Measurements from ENCODE around the gene VARS2. TPM values are rescaled to one million over a fixed set of nuclear protein-coding genes. Genes with fewer than 3 reads are reported as not detected.

The VARS2 gene
- total and polyA plus RNA-seq, 9 of the 15 experiments (the other 6 are each of a cell fraction or from before 2014, with no cell fraction given), result 1.6 to 53.6 (median 29.9) TPM

- Histone ChIP-seq H4K20me1 (replicated peaks; ENCODE audit: control insufficient read depth, insufficient read depth, low read length) (no peaks in the 10 kb centered on the region), H3K27me3 (ENCODE audit: control insufficient read depth in 2 of 2, insufficient read depth in 2 of 2, low read length in 2 of 2) (no peaks in the 10 kb centered on the region), H3K4me3 (no peak overlapping the region), H3K4me2 (ENCODE audit: insufficient read depth, low read length) (no peak overlapping the region), H3K9me3 (replicated peaks; ENCODE audit: control insufficient read depth, insufficient read depth, low read depth, low read length) (no peaks in the 10 kb centered on the region), H3K79me2 (ENCODE audit: control insufficient read depth, insufficient read depth, low read length) (peaks cover 8% of the 10 kb centered on the region; the same call in 2 of the 3 replicates), H3K4me1 (replicated peaks in 1 of 2; ENCODE audit: control insufficient read depth in 2 of 2, insufficient read depth in 2 of 2, low read length in 2 of 2) (peaks cover 15 to 28% of the 10 kb centered on the region in 2 experiments), H2AFZ (ENCODE audit: low read depth, low read length) (no peak overlapping the region), H3K9ac (ENCODE audit: insufficient read depth in 1 of 2, low read depth in 2 of 2, low read length in 2 of 2) (no peak overlapping the region), H3K9me1 (ENCODE audit: control insufficient read depth, insufficient read depth, low read length) (no peaks in the 10 kb centered on the region), H3K36me3 (ENCODE audit: control insufficient read depth, insufficient read depth, low read length) (peaks cover 78% of the 10 kb centered on the region; the same call in 2 of the 3 replicates), H3K27ac (ENCODE audit: extremely low read depth, low read depth, low read length) (no peak overlapping the region)
- DNase-seq (ENCODE audit: extremely low read depth in 1 of 4, low spot score in 3 of 4) (no peak), ATAC-seq (no peak), FAIRE-seq (no peak)
- TF ChIP-seq ZNF124 (CRISPR knock-in tag; IDR thresholded peaks at IDR 0.05), result no peak
- intact Hi-C loops (cut with micrococcal nuclease) (no loop called here), in situ Hi-C loops (cut with MboI) (loop anchor here (5.0 to 10.0 kb wide), 2 partner anchors 160 to 457 kb away; no protein-coding TSS in a partner anchor)
- BruUV-seq (replicated peaks), result no TSS peak
- CTCF ChIA-PET (ENCODE audit: low intra/inter-chr PET ratio), result no interaction called here
- 80% methylated on average over 8 of the region's 8 CpGs for WGBS (ENCODE audit: insufficient coverage, low coverage, missing lambda C conversion rate)
- POLR2A ChIA-PET, result interaction anchor here (0.6 to 1.8 kb wide), 6 partner anchors 17 to 227 kb away, joined by 3 to 5 read pairs (median 3); no protein-coding TSS in a partner anchor
These were observed 3.4 kb downstream of the VARS2 start for GRCh38 chr6:30917487-30917886.

GRCh38 chr6:30918670-30919069 is 4.6 kb downstream of the VARS2 start:
- Histone ChIP-seq H3K9me1 (ENCODE audit: control insufficient read depth, insufficient read depth, low read length) (no peaks in the 10 kb centered on the region), H4K20me1 (replicated peaks; ENCODE audit: control insufficient read depth, insufficient read depth, low read length) (0 out of 2 replicates have a peak, but pooled peaks cover 3% of the 10 kb centered on the region), H3K9ac (ENCODE audit: insufficient read depth in 1 of 2, low read depth in 2 of 2, low read length in 2 of 2) (peak overlapping the region in 1 of 2 experiments; percentile 47; a peak in 1 of 4 replicates), H3K36me3 (ENCODE audit: control insufficient read depth, insufficient read depth, low read length) (peaks cover 78% of the 10 kb centered on the region; the same call in 2 of the 3 replicates), H3K4me2 (ENCODE audit: insufficient read depth, low read length) (no peak overlapping the region), H3K79me2 (ENCODE audit: control insufficient read depth, insufficient read depth, low read length) (peaks cover 8% of the 10 kb centered on the region; the same call in 2 of the 3 replicates), H3K27me3 (ENCODE audit: control insufficient read depth in 2 of 2, insufficient read depth in 2 of 2, low read length in 2 of 2) (no peaks in the 10 kb centered on the region), H3K27ac (ENCODE audit: extremely low read depth, low read depth, low read length) (no peak overlapping the region), H3K9me3 (replicated peaks; ENCODE audit: control insufficient read depth, insufficient read depth, low read depth, low read length) (no peaks in the 10 kb centered on the region), H3K4me3 (no peak overlapping the region), H2AFZ (ENCODE audit: low read depth, low read length) (no peak overlapping the region), H3K4me1 (replicated peaks in 1 of 2; ENCODE audit: control insufficient read depth in 2 of 2, insufficient read depth in 2 of 2, low read length in 2 of 2) (peaks cover 15 to 34% of the 10 kb centered on the region in 2 experiments)
- CTCF ChIA-PET (ENCODE audit: low intra/inter-chr PET ratio), result interaction anchor here (0.6 to 1.0 kb wide), 2 partner anchors 28 to 344 kb away, joined by 3 read pairs; no protein-coding TSS in a partner anchor
- ATAC-seq, result no peak
- intact Hi-C loops (cut with micrococcal nuclease), result no loop called here
- BruUV-seq (replicated peaks), result no TSS peak
- FAIRE-seq, result no peak
- in situ Hi-C loops (cut with MboI), result loop anchor here (5.0 to 10.0 kb wide), 2 partner anchors 159 to 456 kb away; no protein-coding TSS in a partner anchor
- no peak for DNase-seq (ENCODE audit: extremely low read depth in 1 of 4, low spot score in 3 of 4)
- 81% methylated on average over 8 of the region's 8 CpGs for WGBS (ENCODE audit: insufficient coverage, low coverage, missing lambda C conversion rate)
- POLR2A ChIA-PET, result interaction anchor here (0.6 to 1.5 kb wide), 5 partner anchors 11 to 108 kb away, joined by 3 to 6 read pairs (median 3); partner anchors contain the start of genes GTF2H4 and SFTA2
- no peak for TF ChIP-seq HDAC1 (IDR thresholded peaks at IDR 0.05)
- TF ChIP-seq CBFA2T3 (IDR thresholded peaks at IDR 0.05), result peak; percentile 36; the same call in 1 of the 2 replicates
- TF ChIP-seq ZNF445 (CRISPR knock-in tag; IDR thresholded peaks at IDR 0.05; ENCODE audit: low read depth), result no peak
- peak; percentile 41; the same call in 1 of the 2 replicates for TF ChIP-seq TCF3 (CRISPR knock-in tag; IDR thresholded peaks at IDR 0.05)
- TF ChIP-seq HMGN3 (IDR thresholded peaks at IDR 0.05; ENCODE audit: borderline replicate concordance, extremely low read depth, insufficient read length, low read depth, low read length), result no peak
- TF ChIP-seq FOXK2 (conservative IDR thresholded peaks at IDR 0.05 in 1 of 2, IDR thresholded peaks at IDR 0.05 in 1 of 2; ENCODE audit: low read depth in 2 of 2), result no peak
- no peak for TF ChIP-seq SIX5 (IDR thresholded peaks at IDR 0.05; ENCODE audit: borderline replicate concordance in 1 of 2, insufficient read depth in 1 of 2, low read depth in 1 of 2, low read length in 2 of 2)
- no peak for TF ChIP-seq ZBTB8A (IDR thresholded peaks at IDR 0.05; ENCODE audit: partially characterized antibody)
- no peak for TF ChIP-seq E2F3 (CRISPR knock-in tag; IDR thresholded peaks at IDR 0.05)
- no peak for TF ChIP-seq NFATC3 (IDR thresholded peaks at IDR 0.05)
- no peak for TF ChIP-seq NRF1 (conservative IDR thresholded peaks at IDR 0.05 in 1 of 2, IDR thresholded peaks at IDR 0.05 in 1 of 2)
- TF ChIP-seq PPARD (CRISPR knock-in tag; IDR thresholded peaks at IDR 0.05), result no peak
- peak; percentile 43; the same call in 1 of the 2 replicates for TF ChIP-seq TFAP4 (CRISPR knock-in tag; IDR thresholded peaks at IDR 0.05; ENCODE audit: borderline replicate concordance)
- TF ChIP-seq SRSF9 (IDR thresholded peaks at IDR 0.05; ENCODE audit: borderline replicate concordance, low read depth, low read length), result no peak
- TF ChIP-seq CHCHD3 (CRISPR knock-in tag; IDR thresholded peaks at IDR 0.05), result no peak

All from K562 (cell line).